Left ventricle myocardium inferior (tissue), 1 donor: ENCODE data around the gene TVP23B. TPM values are rescaled to one million over a fixed set of nuclear protein-coding genes. Genes with fewer than 3 reads are reported as not detected.
"Not testable (repeated sequence)": the region's sequence is repeated elsewhere in the genome, so short reads cannot be mapped to it uniquely, and the experiment has no call there.

Experiments used
- DNase-seq: peaks from one replicate; pipeline ENCODE4 v3.0.0-alpha.2; 2020
- H3K27ac ChIP-seq: fragments of 200-600 bp; replicated peaks from 2 replicates; pipeline ENCODE4 v1.8.0; 2021
- H3K27me3 ChIP-seq: fragments of 200-600 bp; 2 replicates; pipeline ENCODE4 v1.8.0; 2021; ENCODE audit warnings: low read depth
- H3K36me3 ChIP-seq: fragments of 200-600 bp; 2 replicates; pipeline ENCODE4 v1.8.0; 2021
- H3K4me1 ChIP-seq: fragments of 200-600 bp; 2 replicates; pipeline ENCODE4 v1.8.0; 2021
- H3K4me3 ChIP-seq: fragments of 200-600 bp; 2 replicates; pipeline ENCODE4 v1.8.0; 2021; ENCODE audit warnings: mild to moderate bottlenecking, moderate library complexity
- H3K9me3 ChIP-seq: fragments of 200-600 bp; replicated peaks from 2 replicates; pipeline ENCODE4 v1.8.0; 2021
- intact Hi-C: fragments of 100-400 bp; cut with micrococcal nuclease; formaldehyde crosslinking; loops from one replicate; pipeline ENCODE4 v1.11.0; 2022
- total RNA-seq: library from RNA; stranded (reverse); fragmentation: NEBNext Ultra II Directional; extraction: Animal tissue kit (Norgen Biotek cat#: 25700); gene quantifications from one replicate; pipeline ENCODE4 v1.2.1, GENCODE V29; 2021
- TF ChIP-seq, protein P1 (sequence below): fragments of 200-600 bp; IDR thresholded peaks from 2 replicates; pipeline ENCODE4 v1.8.0; 2021; ENCODE audit warnings: antibody characterized with exemption, mild to moderate bottlenecking, borderline replicate concordance
- donor health status: DM: no; HTN: yes; CAD: no; lungs with severe emphysema.

The TVP23B gene
- total RNA-seq, 1 donor from 2014 or later = 24.7 TPM

DNA sequence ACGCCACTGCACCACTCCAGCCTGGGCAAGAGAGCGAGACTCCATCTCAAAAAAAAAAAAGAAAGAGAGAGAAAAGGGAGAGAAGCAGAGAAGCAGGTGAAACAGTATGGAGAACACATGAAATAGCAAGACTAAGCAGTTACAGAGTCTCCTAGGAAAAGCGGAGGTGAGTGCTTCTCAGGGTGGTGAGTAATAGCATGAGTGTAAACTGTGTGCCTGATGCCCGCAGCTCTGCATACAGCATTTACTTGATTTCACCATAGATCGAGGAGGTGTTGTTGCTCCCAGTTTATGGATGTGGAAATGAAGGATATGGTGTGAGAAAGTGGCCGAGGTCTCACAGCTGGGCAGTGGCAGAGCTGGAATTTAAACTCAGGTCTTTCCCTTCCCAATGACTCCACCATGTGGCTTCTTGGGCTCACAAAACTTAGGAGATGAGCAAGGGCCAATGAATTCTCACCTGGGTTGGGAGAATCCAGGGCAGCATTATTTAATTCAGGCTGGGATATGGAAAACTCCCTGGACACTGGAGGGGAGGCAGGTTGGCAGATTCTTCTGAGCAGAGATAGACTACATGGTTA, 27.1 kb upstream of the TVP23B start:
- H3K9me3 ChIP-seq, intact Hi-C loops, H3K36me3 ChIP-seq, H3K27ac ChIP-seq, DNase-seq, H3K4me1 ChIP-seq, H3K27me3 ChIP-seq, H3K4me3 ChIP-seq: not testable (repeated sequence)
- TF ChIP-seq, protein P1, sequence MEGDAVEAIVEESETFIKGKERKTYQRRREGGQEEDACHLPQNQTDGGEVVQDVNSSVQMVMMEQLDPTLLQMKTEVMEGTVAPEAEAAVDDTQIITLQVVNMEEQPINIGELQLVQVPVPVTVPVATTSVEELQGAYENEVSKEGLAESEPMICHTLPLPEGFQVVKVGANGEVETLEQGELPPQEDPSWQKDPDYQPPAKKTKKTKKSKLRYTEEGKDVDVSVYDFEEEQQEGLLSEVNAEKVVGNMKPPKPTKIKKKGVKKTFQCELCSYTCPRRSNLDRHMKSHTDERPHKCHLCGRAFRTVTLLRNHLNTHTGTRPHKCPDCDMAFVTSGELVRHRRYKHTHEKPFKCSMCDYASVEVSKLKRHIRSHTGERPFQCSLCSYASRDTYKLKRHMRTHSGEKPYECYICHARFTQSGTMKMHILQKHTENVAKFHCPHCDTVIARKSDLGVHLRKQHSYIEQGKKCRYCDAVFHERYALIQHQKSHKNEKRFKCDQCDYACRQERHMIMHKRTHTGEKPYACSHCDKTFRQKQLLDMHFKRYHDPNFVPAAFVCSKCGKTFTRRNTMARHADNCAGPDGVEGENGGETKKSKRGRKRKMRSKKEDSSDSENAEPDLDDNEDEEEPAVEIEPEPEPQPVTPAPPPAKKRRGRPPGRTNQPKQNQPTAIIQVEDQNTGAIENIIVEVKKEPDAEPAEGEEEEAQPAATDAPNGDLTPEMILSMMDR = peak; percentile 10

DNA sequence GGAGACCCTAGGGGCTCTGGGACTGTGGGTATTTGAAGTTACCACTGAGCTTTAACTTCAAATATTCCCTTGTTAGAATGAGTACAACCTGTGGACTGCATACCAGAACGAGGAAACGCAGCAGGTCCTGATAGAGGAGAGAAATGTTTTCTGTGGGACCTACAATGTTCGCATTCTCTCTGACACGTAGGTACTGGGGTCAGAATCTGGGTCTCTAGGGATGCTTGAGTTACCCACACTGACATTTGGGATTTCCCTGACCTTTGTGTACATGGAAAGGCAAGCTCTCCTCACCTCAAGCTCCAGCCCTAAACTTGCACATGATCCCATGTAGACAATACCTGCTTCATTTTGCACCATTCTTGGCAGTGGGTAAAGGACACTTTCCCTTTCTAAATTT, 25.0 kb upstream of the TVP23B start:
- DNase-seq, H3K9me3 ChIP-seq, H3K27me3 ChIP-seq, H3K36me3 ChIP-seq, intact Hi-C loops, H3K4me3 ChIP-seq, H3K27ac ChIP-seq, H3K4me1 ChIP-seq: not testable (repeated sequence)

DNA sequence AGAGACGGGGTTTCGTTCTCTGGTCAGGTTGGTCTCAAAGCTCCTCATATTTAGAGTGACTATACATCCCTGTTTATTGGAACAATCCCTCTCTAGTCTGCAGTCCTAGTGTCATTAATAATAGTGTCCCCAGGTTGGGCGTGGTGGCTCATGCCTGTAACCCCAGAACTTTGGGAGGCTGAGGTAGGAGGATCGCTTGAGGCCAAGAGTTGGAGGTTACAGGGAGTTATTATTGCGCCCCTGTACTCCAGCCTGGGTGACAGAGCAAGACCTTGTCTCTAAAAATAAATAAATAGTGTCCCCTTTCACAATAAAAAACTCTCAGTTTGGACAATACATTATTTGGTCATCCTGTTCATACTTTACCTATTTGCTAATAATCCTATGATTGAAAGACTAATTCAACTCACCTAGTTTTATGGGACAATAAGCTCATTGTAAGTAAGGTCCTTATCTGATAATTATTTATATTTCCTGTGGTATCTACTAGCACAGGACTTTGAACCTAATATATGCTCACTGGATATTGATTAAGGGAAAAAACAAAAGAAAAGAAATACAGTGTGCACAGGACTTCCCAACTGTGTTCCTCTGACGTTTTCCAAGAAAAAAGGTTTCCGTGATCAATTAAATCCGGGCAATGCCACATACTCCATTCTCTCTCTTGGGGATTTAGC, 23.5 kb upstream of the TVP23B start:
- H3K27ac ChIP-seq, H3K36me3 ChIP-seq, H3K9me3 ChIP-seq, H3K4me1 ChIP-seq, H3K4me3 ChIP-seq, DNase-seq, H3K27me3 ChIP-seq, intact Hi-C loops: not testable (repeated sequence)

DNA sequence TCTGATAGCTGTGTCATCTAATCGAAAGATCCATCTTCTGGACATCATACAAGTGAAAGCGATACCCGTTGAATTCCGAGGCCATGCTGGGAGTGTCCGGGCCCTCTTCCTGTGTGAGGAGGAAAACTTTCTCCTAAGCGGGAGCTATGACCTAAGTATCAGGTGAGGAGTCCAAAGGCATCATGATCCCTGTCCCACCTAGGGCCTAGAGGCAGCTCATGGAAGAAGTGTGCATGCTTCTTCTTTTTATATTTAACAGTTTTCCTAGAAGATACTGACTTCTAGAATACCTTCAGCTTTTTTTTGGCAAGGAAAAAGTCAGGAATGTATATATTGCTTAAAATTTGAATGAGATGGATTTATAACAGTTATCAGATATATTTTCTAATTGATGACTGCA, 22.6 kb upstream of the TVP23B start:
- DNase-seq, H3K36me3 ChIP-seq, intact Hi-C loops, H3K27ac ChIP-seq, H3K4me3 ChIP-seq, H3K27me3 ChIP-seq, H3K4me1 ChIP-seq, H3K9me3 ChIP-seq: not testable (repeated sequence)

DNA sequence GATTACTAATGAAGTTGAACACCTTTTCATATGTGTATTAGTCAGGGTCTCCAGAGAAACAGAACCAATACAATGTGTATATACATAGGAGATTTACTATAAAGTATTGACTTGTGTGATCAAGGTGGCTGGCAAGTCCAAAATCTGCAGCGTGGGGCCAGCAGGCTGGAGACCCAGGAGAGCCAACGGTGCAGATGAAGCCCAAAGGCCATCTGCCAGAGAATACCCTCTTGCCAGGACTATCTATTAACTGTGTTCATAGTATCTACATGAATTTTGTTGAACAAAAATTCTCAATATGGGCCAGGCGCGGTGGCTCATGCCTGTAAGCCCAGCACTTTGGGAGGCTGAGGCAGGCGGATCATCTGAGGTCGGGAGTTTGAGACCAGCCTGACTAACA, 20.8 kb upstream of the TVP23B start:
- DNase-seq, H3K36me3 ChIP-seq, intact Hi-C loops, H3K4me3 ChIP-seq, H3K27ac ChIP-seq, H3K9me3 ChIP-seq, H3K4me1 ChIP-seq, H3K27me3 ChIP-seq: not testable (repeated sequence)

DNA sequence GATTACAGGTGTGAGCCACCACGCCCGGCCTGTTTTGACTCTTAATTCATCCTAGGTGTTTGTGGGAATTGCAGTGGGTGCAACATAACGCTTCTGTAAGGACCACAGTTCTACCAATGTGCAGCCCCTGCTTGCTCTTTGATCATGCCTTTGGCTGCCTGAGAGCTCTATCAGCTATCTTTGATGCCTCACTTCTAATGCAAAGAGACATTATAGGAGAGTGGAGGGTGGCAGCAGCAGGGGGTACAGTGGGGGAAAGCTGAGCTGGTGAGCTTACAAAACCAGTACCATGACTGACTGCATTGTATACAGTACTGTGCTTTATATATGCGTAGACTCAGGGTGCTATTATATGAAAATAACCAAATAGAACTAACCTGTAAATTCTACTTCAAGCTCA, 10.4 kb upstream of the TVP23B start:
- H3K9me3 ChIP-seq, DNase-seq, H3K36me3 ChIP-seq, H3K27ac ChIP-seq, intact Hi-C loops, H3K4me3 ChIP-seq, H3K4me1 ChIP-seq, H3K27me3 ChIP-seq: not testable (repeated sequence)

DNA sequence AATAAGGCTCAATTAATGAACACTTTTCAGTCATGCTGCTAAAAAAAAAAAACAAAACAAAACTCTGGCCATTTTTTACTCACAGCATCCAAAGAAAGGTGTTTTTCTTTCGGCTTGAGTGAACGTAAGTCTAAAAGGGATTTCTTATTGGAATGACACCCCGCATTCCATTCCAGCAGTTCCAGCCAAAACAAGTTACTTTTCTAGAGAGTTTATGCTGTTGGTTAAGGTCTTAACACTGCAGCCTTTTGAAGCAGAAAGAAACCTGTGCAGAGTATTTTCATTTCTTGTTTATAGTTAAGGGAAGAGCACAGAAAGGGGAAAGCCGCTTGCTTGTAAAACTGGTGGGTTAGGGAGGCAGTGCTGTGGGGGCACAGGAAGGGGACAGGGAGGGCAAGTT, 9.9 kb upstream of the TVP23B start:
- intact Hi-C loops, H3K36me3 ChIP-seq, H3K4me1 ChIP-seq, H3K27ac ChIP-seq, DNase-seq, H3K27me3 ChIP-seq, H3K4me3 ChIP-seq, H3K9me3 ChIP-seq: not testable (repeated sequence)

DNA sequence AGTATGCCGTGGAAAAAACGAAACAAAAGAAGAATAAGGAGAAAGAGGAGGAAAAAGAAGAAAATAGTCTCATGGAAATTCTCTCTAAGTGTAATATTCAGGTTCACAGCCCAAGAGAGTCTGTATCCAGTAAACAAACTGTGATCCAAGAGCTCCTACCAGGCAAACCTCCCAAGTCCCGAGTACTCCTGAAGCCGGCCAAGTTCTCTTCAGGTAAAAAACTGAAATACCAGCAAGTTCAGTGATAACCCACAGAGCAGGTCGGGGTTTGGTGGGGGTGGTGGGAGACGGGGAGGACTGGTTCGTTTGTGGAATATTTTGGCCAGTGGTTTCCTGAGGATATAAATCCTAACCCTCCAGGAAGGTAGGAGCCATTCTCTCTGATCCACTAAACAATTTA, 8.5 kb upstream of the TVP23B start:
- Histone ChIP-seq H3K27ac (no peak overlapping the region), H3K4me3 (no peak overlapping the region), H3K27me3 (no peaks in the 10 kb centered on the region), H3K9me3 (no peaks in the 10 kb centered on the region), H3K36me3 (no peaks in the 10 kb centered on the region), H3K4me1 (no peaks in the 10 kb centered on the region)
- TF ChIP-seq, protein P1 = no peak
- intact Hi-C loops = no loop called here
- DNase-seq = no peak

DNA sequence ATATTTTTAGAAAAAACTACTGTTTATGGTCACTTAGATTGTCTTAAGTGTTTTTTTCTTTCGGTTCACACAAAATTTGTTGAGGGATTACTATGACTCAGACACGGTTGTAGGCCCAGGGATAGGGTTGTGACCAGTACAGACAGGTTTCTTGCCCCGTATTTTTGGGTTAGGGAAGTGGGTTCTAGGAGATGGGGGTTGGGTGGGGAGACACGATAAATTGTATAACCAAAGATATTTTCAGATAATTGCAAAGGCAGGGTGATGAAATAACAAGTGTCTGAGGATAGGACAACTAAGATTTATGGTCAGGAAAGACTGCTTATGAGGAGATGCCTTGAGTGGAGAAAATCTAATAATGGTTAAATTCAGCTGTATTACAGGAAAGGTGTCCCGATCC, 822 bp downstream of the TVP23B start:
- H3K36me3 ChIP-seq, H3K4me1 ChIP-seq, DNase-seq, H3K27me3 ChIP-seq, intact Hi-C loops, H3K9me3 ChIP-seq: not testable (repeated sequence)
- Histone ChIP-seq H3K27ac (peak overlapping the region; percentile 77), H3K4me3 (peak overlapping the region; percentile 77)

DNA sequence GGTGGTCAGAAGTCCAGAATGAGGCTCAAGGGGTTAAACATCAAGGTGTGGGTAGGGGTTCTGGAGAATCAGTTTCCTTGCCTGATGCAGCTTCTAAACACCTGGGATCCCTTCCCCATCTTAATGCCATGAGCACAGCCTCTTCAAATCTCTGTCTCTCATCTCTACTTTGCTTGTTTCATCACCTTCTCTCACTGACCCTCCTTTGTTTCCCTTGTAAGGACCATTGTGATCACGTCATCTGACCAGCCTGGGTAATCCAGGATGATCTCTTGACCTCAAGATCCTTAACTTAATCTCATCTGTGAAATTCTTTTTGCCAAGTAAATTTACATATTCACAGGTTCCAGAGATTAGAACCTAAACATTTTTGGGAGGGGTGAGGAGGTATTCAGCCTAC, 5.0 kb downstream of the TVP23B start:
- H3K27me3 ChIP-seq, H3K4me1 ChIP-seq, H3K9me3 ChIP-seq, DNase-seq, intact Hi-C loops, H3K4me3 ChIP-seq, H3K27ac ChIP-seq, H3K36me3 ChIP-seq: not testable (repeated sequence)

DNA sequence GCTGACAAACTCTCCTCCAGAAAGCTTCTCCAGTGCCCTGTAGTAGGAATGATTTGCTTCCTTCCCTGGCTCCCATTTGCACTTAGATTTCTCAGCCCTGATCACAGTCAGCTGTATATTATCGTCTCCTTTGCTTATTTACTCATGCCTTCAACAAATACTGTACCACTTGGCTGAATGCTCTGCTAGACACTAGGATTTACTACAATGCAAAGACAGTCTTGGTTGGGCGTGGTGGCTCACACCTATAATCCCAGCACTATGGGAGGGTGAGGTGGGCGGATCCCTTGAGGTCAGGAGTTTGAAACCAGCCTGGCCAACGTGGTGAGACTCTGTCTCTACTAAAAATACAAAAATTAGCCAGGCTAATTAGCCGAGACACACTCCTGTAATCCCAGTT, 5.9 kb downstream of the TVP23B start:
- H3K9me3 ChIP-seq, H3K27me3 ChIP-seq, H3K4me1 ChIP-seq, DNase-seq, H3K27ac ChIP-seq, H3K36me3 ChIP-seq, H3K4me3 ChIP-seq, intact Hi-C loops: not testable (repeated sequence)
